Naive thymus-derived CD8-positive, alpha-beta T cell (primary cell): Measurements from ENCODE around the gene NEIL3. TPM values are rescaled to one million over a fixed set of nuclear protein-coding genes. Genes with fewer than 3 reads are reported as not detected.

Source experiments
- ATAC-seq, 2 donors: fragments of 150-1000 bp; cut with Tn5 transposase in 1 of 2; sonication (Bioruptor Pico), chemical (Tn5 transposase) in 1 of 2; 1 replicate in 1 of 2; 2 replicates in 1 of 2; pipeline ENCODE4 v1.10.0; 2021; ENCODE audit warnings: mild to moderate bottlenecking in 2 of 2, moderate library complexity in 2 of 2
- POLR2A ChIA-PET: fragments of 350-600 bp; sonication (Branson Sonifier 250); formaldehyde crosslinking; loops from one replicate; lab custom pipeline; 2021; ENCODE audit warnings: antibody characterized with exemption; lab: Charles Lee
- DNase-seq, 10 donors: peaks; one replicate each; pipeline versions ENCODE4 v3.0.0 to v3.0.0-alpha.2; 2020 to 2022
- H3K27ac Mint-ChIP-seq, 10 donors: one replicate each; pipeline ENCODE4 v1.8.0; 2020 to 2022; ENCODE audit warnings: mild to moderate bottlenecking in 10 of 10, mixed read lengths in 10 of 10, moderate library complexity in 4 of 10, inconsistent platforms in 1 of 10
- H3K27me3 Mint-ChIP-seq, 5 donors: one replicate each; pipeline ENCODE4 v1.8.0; 2021 to 2022; ENCODE audit warnings: mixed read lengths in 5 of 5
- H3K36me3 Mint-ChIP-seq, 3 donors: one replicate each; pipeline ENCODE4 v1.8.0; 2020 to 2022; ENCODE audit warnings: mixed read lengths in 3 of 3, mild to moderate bottlenecking in 2 of 3, inconsistent platforms in 1 of 3
- H3K4me1 Mint-ChIP-seq, 4 donors: one replicate each; pipeline ENCODE4 v1.8.0; 2021 to 2022; ENCODE audit warnings: mixed read lengths in 4 of 4
- H3K4me3 Mint-ChIP-seq, 10 donors: one replicate each; pipeline ENCODE4 v1.8.0; 2020 to 2022; ENCODE audit warnings: mild to moderate bottlenecking in 10 of 10, mixed read lengths in 10 of 10, moderate library complexity in 6 of 10, inconsistent platforms in 1 of 10
- H3K9me3 Mint-ChIP-seq, 9 donors: one replicate each; pipeline ENCODE4 v1.8.0; 2020 to 2022; ENCODE audit warnings: mixed read lengths in 9 of 9, mild to moderate bottlenecking in 3 of 9, inconsistent platforms in 1 of 9, moderate library complexity in 1 of 9
- polyA plus RNA-seq, 3 donors: library from polyadenylated mRNA; unstranded; fragments of 300-500 nt; fragmentation: Illumina TruSeq; gene quantifications; one replicate each; pipeline ENCODE4 v1.2.3, GENCODE V29; 2021
- total RNA-seq, 8 experiments: library from RNA in 2 of 8; stranded (reverse) in 2 of 8; gene quantifications; one replicate each; pipeline ENCODE4 v1.2.3 and lab custom pipeline; 2021 to 2026

The NEIL3 gene
- total and polyA plus RNA-seq, 5 experiments from 2014 or later, result not detected

DNA sequence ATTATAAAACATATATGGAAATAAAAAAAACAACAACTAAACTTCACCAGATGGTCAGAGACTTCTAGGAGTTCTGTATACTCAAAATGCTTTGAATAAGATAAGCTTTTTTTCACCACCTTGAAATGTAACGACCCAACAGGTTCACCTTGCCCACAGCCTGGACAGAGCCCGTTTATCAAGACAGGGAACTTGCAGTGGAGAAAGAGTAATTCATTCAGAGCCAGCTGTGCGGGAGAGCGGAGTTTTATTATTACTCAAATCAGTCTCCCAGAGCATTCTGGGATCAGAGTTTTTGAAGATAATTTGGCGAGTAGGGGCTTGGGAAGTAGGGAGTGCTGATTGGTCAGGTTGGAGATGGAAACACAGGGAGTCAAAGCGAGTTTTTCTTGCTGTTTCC lies 94.1 kb downstream of the NEIL3 start:
- peaks cover 28 to 41% (median 34%) of the 10 kb centered on the region in 4 donors for H3K4me1 Mint-ChIP-seq
- peak overlapping the region in 4 of 10 donors; percentile 24 to 61 (median 33) for H3K27ac Mint-ChIP-seq
- H3K4me3 Mint-ChIP-seq, result peak overlapping the region in 1 of 10 donors; percentile 40
- DNase-seq (no peak), ATAC-seq (no peak)
- POLR2A ChIA-PET, result no interaction called here
- no peaks in the 10 kb centered on the region for H3K36me3 Mint-ChIP-seq
- H3K9me3 Mint-ChIP-seq, result peaks cover 0 to 9% (median 0%) of the 10 kb centered on the region in 9 donors
- H3K27me3 Mint-ChIP-seq, result peaks cover 0 to 2% (median 0%) of the 10 kb centered on the region in 5 donors

DNA sequence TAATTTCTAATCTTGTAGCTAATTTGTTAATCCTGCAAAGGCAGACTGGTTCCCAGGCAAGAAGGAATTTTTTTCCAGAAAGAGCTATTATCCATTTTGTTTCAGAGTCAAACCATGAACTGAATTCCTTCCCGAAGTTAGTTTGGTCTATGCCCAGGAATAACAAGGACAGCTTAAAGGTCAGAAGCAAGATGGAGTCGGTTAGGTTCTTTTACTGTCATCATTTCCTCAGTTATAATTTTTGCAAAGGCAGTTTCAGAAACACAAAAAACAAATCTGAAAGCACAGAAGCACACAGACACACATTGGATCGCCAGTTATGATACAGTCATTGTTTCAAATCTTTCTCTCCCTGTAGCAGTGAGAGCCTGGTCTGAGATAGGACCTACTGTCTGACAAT lies 94.7 kb downstream of the NEIL3 start:
- Mint-ChIP-seq H3K27ac (peak overlapping the region in 3 of 10 donors; percentile 5 to 61 (median 8)), H3K9me3 (peaks cover 0 to 9% (median 0%) of the 10 kb centered on the region in 9 donors), H3K36me3 (no peaks in the 10 kb centered on the region), H3K27me3 (peaks cover 0 to 2% (median 0%) of the 10 kb centered on the region in 5 donors), H3K4me1 (peaks cover 27 to 39% (median 33%) of the 10 kb centered on the region in 4 donors), H3K4me3 (no peak overlapping the region)
- POLR2A ChIA-PET, result interaction anchor here (1.1 kb wide), 1 partner anchor 11 kb away, joined by 3 read pairs; no protein-coding TSS in a partner anchor
- no peak for ATAC-seq
- DNase-seq, result no peak

DNA sequence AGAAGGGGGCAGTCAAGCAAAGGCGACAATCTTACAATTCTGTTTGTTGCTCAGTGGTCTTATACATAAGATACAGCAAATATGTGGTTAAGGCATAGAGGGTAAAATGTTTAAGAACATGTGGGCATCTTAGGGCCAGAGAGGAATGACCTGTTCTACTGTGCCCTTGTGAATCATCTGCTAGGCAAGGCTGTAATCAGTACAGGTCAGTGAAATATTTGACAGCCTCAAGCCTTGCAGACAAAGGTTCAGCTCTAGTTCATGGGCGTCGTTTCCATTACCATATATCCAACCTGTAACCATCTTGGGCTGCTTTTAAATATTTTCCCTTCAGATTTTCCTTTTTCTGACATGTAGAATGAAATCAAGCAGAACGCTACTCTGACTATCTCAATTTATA lies 95.3 kb downstream of the NEIL3 start:
- no peak overlapping the region for H3K4me3 Mint-ChIP-seq
- DNase-seq (no peak), ATAC-seq (no peak)
- H3K9me3 Mint-ChIP-seq, result peaks cover 0 to 9% (median 0%) of the 10 kb centered on the region in 9 donors
- H3K36me3 Mint-ChIP-seq, result no peaks in the 10 kb centered on the region
- peak overlapping the region in 1 of 10 donors; percentile 9 for H3K27ac Mint-ChIP-seq
- POLR2A ChIA-PET, result interaction anchor here (1.1 kb wide), 1 partner anchor 12 kb away, joined by 3 read pairs; no protein-coding TSS in a partner anchor
- peaks cover 20 to 32% (median 28%) of the 10 kb centered on the region in 4 donors for H3K4me1 Mint-ChIP-seq
- peaks cover 0 to 2% (median 0%) of the 10 kb centered on the region in 5 donors for H3K27me3 Mint-ChIP-seq

- POLR2A ChIA-PET, result interaction anchor here (1.0 kb wide), 1 partner anchor 11 kb away, joined by 4 read pairs; no protein-coding TSS in a partner anchor
- H3K27me3 Mint-ChIP-seq, result peaks cover 0 to 2% (median 0%) of the 10 kb centered on the region in 5 donors
Measured at GRCh38 chr4:177405508-177405907, 95.8 kb downstream of the NEIL3 start.

GRCh38 chr4:177408023-177408422 lies 98.3 kb downstream of the NEIL3 start:
- ATAC-seq (no peak), DNase-seq (no peak)
- Mint-ChIP-seq H3K4me3 (no peak overlapping the region), H3K9me3 (peaks cover 0 to 9% (median 0%) of the 10 kb centered on the region in 9 donors), H3K36me3 (no peaks in the 10 kb centered on the region), H3K27me3 (peaks cover 0 to 2% (median 0%) of the 10 kb centered on the region in 5 donors), H3K27ac (peak overlapping the region in 1 of 10 donors; percentile 40), H3K4me1 (peaks cover 3 to 8% (median 5%) of the 10 kb centered on the region in 4 donors)
- POLR2A ChIA-PET, result interaction anchor here (0.6 kb wide), 1 partner anchor 8 kb away, joined by 3 read pairs; no protein-coding TSS in a partner anchor

More at GRCh38 chr4:177405508-177405907, 95.8 kb downstream of the NEIL3 start:
- Mint-ChIP-seq H3K27ac (no peak overlapping the region), H3K36me3 (no peaks in the 10 kb centered on the region), H3K4me3 (no peak overlapping the region), H3K9me3 (peaks cover 0 to 9% (median 0%) of the 10 kb centered on the region in 9 donors), H3K4me1 (peaks cover 16 to 27% (median 22%) of the 10 kb centered on the region in 4 donors)
- ATAC-seq (no peak), DNase-seq (no peak)

- Mint-ChIP-seq H3K27ac (no peak overlapping the region), H3K4me3 (no peak overlapping the region), H3K36me3 (no peaks in the 10 kb centered on the region), H3K27me3 (no peaks in the 10 kb centered on the region), H3K9me3 (peaks cover 0 to 9% (median 0%) of the 10 kb centered on the region in 9 donors), H3K4me1 (peaks cover 0 to 3% (median 0%) of the 10 kb centered on the region in 4 donors)
- ATAC-seq (no peak), DNase-seq (no peak)
- POLR2A ChIA-PET, result no interaction called here
Measured at GRCh38 chr4:177410566-177410965, 100.9 kb downstream of the NEIL3 start.

GRCh38 chr4:177411996-177412395 lies 102.3 kb downstream of the NEIL3 start:
- Mint-ChIP-seq H3K27me3 (no peaks in the 10 kb centered on the region), H3K27ac (no peak overlapping the region), H3K4me1 (peaks cover 0 to 3% (median 0%) of the 10 kb centered on the region in 4 donors), H3K4me3 (no peak overlapping the region), H3K36me3 (no peaks in the 10 kb centered on the region), H3K9me3 (peaks cover 0 to 9% (median 0%) of the 10 kb centered on the region in 9 donors)
- DNase-seq (no peak), ATAC-seq (no peak)
- POLR2A ChIA-PET, result no interaction called here

Other genes starting within 250 kb of the NEIL3 start
- gene AGA, start 132.6 kb downstream of the NEIL3 start, total RNA-seq, result 10 to 100 TPM; 17.4 to 21.7 TPM
- gene AGA, start 132.6 kb downstream of the NEIL3 start, polyA plus RNA-seq, result 10 to 100 TPM; 38.2 to 41.5 (median 39.4) TPM